PC-3 (cell line): ENCODE results near the gene LCNL1. TPM values are rescaled to one million over a fixed set of nuclear protein-coding genes. Genes with fewer than 3 reads are reported as not detected.

Source experiments
- ATAC-seq: fragments of 200-7000 bp; cut with Tn5 transposase; 2 replicates; pipeline ENCODE4 v1.9.1; 2020; ENCODE audit warnings: mild to moderate bottlenecking, moderate library complexity
- BruUV-seq: library from RNA; stranded (reverse); fragments of 400-500 nt; replicated peaks from 2 replicates; lab custom pipeline; 2021; lab: Mats Ljungman, UMichigan
- CTCF ChIA-PET: fragments of 300-600 bp; sonication (Branson Sonifier 250); formaldehyde crosslinking; loops from one replicate; lab custom pipeline; 2022; ENCODE audit warnings: antibody characterized with exemption; lab: Charles Lee
- POLR2A ChIA-PET: fragments of 300-600 bp; sonication (Branson Sonifier 250); formaldehyde crosslinking; loops from one replicate; lab custom pipeline; 2022; ENCODE audit warnings: antibody characterized with exemption; ENCODE audit not compliant: unreplicated experiment; lab: Charles Lee
- DNase-seq: peaks from one replicate; pipeline ENCODE4 v3.0.0-alpha.2; 2015
- H2AFZ ChIP-seq: fragments of 300-600 bp; sonication (generic); 2 replicates; pipeline ENCODE4 v1.6.0; 2016; ENCODE audit warnings: antibody characterized with exemption, low read length
- H3F3A ChIP-seq: fragments of 300-600 bp; sonication (generic); one replicate; pipeline ENCODE4 v1.6.0; 2017; ENCODE audit warnings: antibody characterized with exemption, low read length, control low read depth, mild to moderate bottlenecking; ENCODE audit not compliant: unreplicated experiment
- H3K27ac ChIP-seq: fragments of 300-600 bp; sonication (generic); 2 replicates; pipeline ENCODE4 v1.5.1; 2016; ENCODE audit warnings: mild to moderate bottlenecking, low read length
- H3K27me3 ChIP-seq: fragments of 300-600 bp; sonication (generic); 2 replicates; pipeline ENCODE4 v1.6.1; 2016; ENCODE audit warnings: low read length, mixed read lengths
- H3K36me3 ChIP-seq: fragments of 300-600 bp; sonication (generic); 2 replicates; pipeline ENCODE4 v1.6.1; 2016; ENCODE audit warnings: low read depth, mixed run types, low read length, mixed read lengths
- H3K4me1 ChIP-seq: fragments of 300-600 bp; sonication (generic); 2 replicates; pipeline ENCODE4 v1.5.1; 2016; ENCODE audit warnings: low read length; ENCODE audit not compliant: insufficient read depth
- H3K4me2 ChIP-seq: fragments of 300-600 bp; sonication (generic); 2 replicates; pipeline ENCODE4 v1.6.0; 2016; ENCODE audit warnings: low read length
- H3K4me3 ChIP-seq: fragments of 300-600 bp; sonication (generic); 2 replicates; pipeline ENCODE4 v1.5.1; 2016; ENCODE audit warnings: mild to moderate bottlenecking, low read length, mixed read lengths
- H3K79me2 ChIP-seq: fragments of 300-600 bp; sonication (generic); 2 replicates; pipeline ENCODE4 v1.6.1; 2017; ENCODE audit warnings: low read length, mixed read lengths
- H3K9ac ChIP-seq: fragments of 300-600 bp; sonication (generic); 2 replicates; pipeline ENCODE4 v1.6.0; 2016; ENCODE audit warnings: mild to moderate bottlenecking, low read length
- H3K9me2 ChIP-seq: fragments of 300-600 bp; sonication (generic); replicated peaks from 2 replicates; pipeline ENCODE4 v1.6.1; 2016; ENCODE audit warnings: mixed run types, low read length, mixed read lengths
- H3K9me3 ChIP-seq: fragments of 300-600 bp; sonication (generic); 2 replicates; pipeline ENCODE4 v1.6.1; 2016; ENCODE audit warnings: low read length, mixed read lengths
- H4K20me1 ChIP-seq: fragments of 300-600 bp; sonication (generic); 2 replicates; pipeline ENCODE4 v1.6.1; 2016; ENCODE audit warnings: low read length, mixed read lengths
- EZH2 ChIP-seq: fragments of 300-600 bp; sonication (generic); IDR thresholded peaks from one replicate; pipeline ENCODE4 v1.6.1; 2017; ENCODE audit warnings: antibody characterized with exemption, mild to moderate bottlenecking, low read length; ENCODE audit not compliant: unreplicated experiment
- EZH2phosphoT487 ChIP-seq: fragments of 300-600 bp; sonication (generic); IDR thresholded peaks from 2 replicates; pipeline ENCODE4 v1.6.1; 2018; ENCODE audit warnings: mild to moderate bottlenecking, antibody characterized with exemption, low read length, borderline replicate concordance
- intact Hi-C: fragments of 100-400 bp; cut with micrococcal nuclease; formaldehyde crosslinking; loops from 2 replicates; pipeline ENCODE4 v1.9.0; 2023
- total RNA-seq: library from RNA; depleted of rRNA; stranded (reverse); fragments of >200 nt; gene quantifications from 2 replicates; pipeline ENCODE4 v1.2.3, GENCODE V29; 2014
- TF ChIP-seq, protein P1 (sequence below): fragments of 300-600 bp; sonication (generic); conservative IDR thresholded peaks from 2 replicates; pipeline ENCODE4 v1.5.1; 2017; ENCODE audit warnings: antibody characterized with exemption, low read depth, mild to moderate bottlenecking, low read length

Gene LCNL1
- total RNA-seq, 1 experiment from 2014 or later: not detected

DNA sequence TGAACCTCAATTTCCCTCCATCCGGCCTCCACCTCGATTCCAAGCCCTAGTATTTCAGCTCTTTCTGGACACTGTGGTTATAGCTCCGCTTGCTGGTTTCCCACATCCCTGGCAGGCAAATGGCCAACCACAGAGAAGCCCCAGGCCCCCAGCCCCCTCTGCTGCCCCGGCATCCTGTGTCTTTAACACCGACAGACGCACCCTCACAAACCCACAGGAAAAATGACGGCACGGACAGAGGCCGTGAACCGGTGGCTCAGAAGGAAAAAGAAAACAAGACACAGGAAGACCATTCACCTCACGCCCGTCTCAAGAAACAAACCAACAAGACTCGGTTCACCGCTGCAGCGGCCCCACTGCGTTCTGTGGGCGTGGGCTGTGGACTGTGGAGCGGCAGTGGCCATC, 15.0 kb downstream of the LCNL1 start:
- no TSS peak for BruUV-seq
- TF ChIP-seq EZH2phosphoT487: no peak
- TF ChIP-seq, protein P1, sequence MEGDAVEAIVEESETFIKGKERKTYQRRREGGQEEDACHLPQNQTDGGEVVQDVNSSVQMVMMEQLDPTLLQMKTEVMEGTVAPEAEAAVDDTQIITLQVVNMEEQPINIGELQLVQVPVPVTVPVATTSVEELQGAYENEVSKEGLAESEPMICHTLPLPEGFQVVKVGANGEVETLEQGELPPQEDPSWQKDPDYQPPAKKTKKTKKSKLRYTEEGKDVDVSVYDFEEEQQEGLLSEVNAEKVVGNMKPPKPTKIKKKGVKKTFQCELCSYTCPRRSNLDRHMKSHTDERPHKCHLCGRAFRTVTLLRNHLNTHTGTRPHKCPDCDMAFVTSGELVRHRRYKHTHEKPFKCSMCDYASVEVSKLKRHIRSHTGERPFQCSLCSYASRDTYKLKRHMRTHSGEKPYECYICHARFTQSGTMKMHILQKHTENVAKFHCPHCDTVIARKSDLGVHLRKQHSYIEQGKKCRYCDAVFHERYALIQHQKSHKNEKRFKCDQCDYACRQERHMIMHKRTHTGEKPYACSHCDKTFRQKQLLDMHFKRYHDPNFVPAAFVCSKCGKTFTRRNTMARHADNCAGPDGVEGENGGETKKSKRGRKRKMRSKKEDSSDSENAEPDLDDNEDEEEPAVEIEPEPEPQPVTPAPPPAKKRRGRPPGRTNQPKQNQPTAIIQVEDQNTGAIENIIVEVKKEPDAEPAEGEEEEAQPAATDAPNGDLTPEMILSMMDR: no peak
- TF ChIP-seq EZH2: no peak
- Histone ChIP-seq H2AFZ (no peak overlapping the region), H4K20me1 (no peaks in the 10 kb centered on the region), H3K4me1 (peaks cover 27% of the 10 kb centered on the region), H3K9me3 (no peaks in the 10 kb centered on the region), H3K9me2 (no peaks in the 10 kb centered on the region), H3K27me3 (no peaks in the 10 kb centered on the region), H3K4me2 (no peak overlapping the region), H3K27ac (no peak overlapping the region), H3K9ac (no peak overlapping the region), H3K79me2 (peaks cover 11% of the 10 kb centered on the region), H3K4me3 (no peak overlapping the region), H3K36me3 (no peaks in the 10 kb centered on the region; the same call in 1 of the 2 replicates), H3F3A (no peaks in the 10 kb centered on the region)
- ChIA-PET CTCF (no interaction called here), POLR2A (no interaction called here)
- DNase-seq: no peak
- no peak for ATAC-seq
- intact Hi-C loops: loop anchor here (10.0 kb wide), 1 partner anchor 153 kb away; the partner anchor contains the start of genes AJM1 and PHPT1

DNA sequence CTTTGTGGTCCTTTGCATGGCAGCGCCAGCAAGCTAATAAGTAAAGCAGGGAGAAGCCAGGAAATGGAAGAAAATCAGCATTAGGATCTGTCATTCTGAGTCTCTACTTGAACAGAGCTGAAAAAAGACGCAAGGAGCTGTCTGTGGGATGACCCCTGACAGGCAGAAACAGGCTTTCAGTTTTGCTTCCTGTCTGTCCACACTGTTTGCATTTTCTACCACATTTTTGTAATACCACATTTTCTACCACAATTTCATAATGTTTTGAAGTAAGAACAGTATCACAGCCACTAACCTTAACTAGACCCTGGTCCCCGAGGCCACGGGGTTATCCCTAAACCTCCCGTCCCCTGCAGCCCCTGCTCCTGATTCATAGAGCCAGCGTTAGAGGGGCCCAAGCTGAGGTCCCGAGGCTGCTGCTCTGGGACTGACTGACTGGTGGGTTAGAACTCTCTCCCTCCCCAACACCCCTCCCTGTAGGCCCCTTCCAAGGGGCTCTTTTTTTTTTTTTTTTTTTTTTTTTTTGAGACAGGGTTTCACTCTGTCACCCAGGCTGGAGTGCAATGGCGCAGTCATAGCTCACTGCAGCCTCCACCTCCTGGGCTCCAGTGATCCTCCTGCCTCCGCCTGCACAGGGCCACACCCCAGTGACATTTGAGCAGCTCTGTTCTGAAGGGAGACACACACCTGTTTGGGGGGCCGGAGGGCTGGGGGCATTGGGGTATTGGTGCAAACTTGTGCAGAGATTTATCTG, 17.6 kb downstream of the LCNL1 start:
- no peak for ATAC-seq
- H3K4me2 ChIP-seq: no peak overlapping the region
- H3K4me3 ChIP-seq: no peak overlapping the region
- no peaks in the 10 kb centered on the region for H3F3A ChIP-seq
- ChIA-PET POLR2A (no interaction called here), CTCF (interaction anchor here (1.6 kb wide), 1 partner anchor 29 kb away, joined by 12 read pairs; no protein-coding TSS in a partner anchor)
- TF ChIP-seq EZH2phosphoT487 (no peak), EZH2 (no peak)
- TF ChIP-seq, protein P1: no peak
- H3K27ac ChIP-seq: no peak overlapping the region
- intact Hi-C loops: no loop called here
- no peaks in the 10 kb centered on the region for H3K9me2 ChIP-seq
- no TSS peak for BruUV-seq
- peaks cover 18% of the 10 kb centered on the region for H3K4me1 ChIP-seq
- H4K20me1 ChIP-seq: no peaks in the 10 kb centered on the region
- H3K36me3 ChIP-seq: no peaks in the 10 kb centered on the region
- no peaks in the 10 kb centered on the region for H3K27me3 ChIP-seq
- no peaks in the 10 kb centered on the region for H3K9me3 ChIP-seq
- no peak overlapping the region for H2AFZ ChIP-seq
- H3K79me2 ChIP-seq: no peaks in the 10 kb centered on the region
- no peak overlapping the region for H3K9ac ChIP-seq
- DNase-seq: no peak
